ENCODE results near the gene HERC5.

HERC5 gene

GRCh38 chr4:88514557-88515511 lies 57.9 kb downstream of the HERC5 start:
- POLR2A ChIA-PET (ENCODE audit: low non-redundant PET) = no interaction called here
- CTCF ChIA-PET = interaction anchor here (0.6 to 2.2 kb wide), 10 partner anchors 7 to 488 kb away, joined by 3 to 12 read pairs (median 4); no protein-coding TSS in a partner anchor
- no peak overlapping the region for H3K27ac ChIP-seq
- TF ChIP-seq CTCF (conservative IDR thresholded peaks at IDR 0.05; ENCODE audit: low read depth) = no peak
- DNase-seq (ENCODE audit: low spot score) = no peak

- POLR2A ChIA-PET (ENCODE audit: low non-redundant PET) = no interaction called here
- CTCF ChIA-PET = interaction anchor here (0.6 to 2.2 kb wide), 4 partner anchors 61 to 483 kb away, joined by 3 to 6 read pairs (median 4); no protein-coding TSS in a partner anchor
- no peak for TF ChIP-seq CTCF (conservative IDR thresholded peaks at IDR 0.05; ENCODE audit: low read depth)
- DNase-seq (ENCODE audit: low spot score) = no peak
- H3K27ac ChIP-seq = no peak overlapping the region
These were observed 59.8 kb downstream of the HERC5 start for GRCh38 chr4:88516746-88517145.

- no peak overlapping the region for H3K27ac ChIP-seq
- no peak for TF ChIP-seq CTCF (conservative IDR thresholded peaks at IDR 0.05; ENCODE audit: low read depth)
- POLR2A ChIA-PET (ENCODE audit: low non-redundant PET) = no interaction called here
- CTCF ChIA-PET = no interaction called here
- no peak for DNase-seq (ENCODE audit: low spot score)
These were observed 60.9 kb downstream of the HERC5 start for GRCh38 chr4:88517825-88518224.

GRCh38 chr4:88518911-88519310 lies 62.0 kb downstream of the HERC5 start:
- POLR2A ChIA-PET (ENCODE audit: low non-redundant PET) = no interaction called here
- CTCF ChIA-PET = no interaction called here
- H3K27ac ChIP-seq = no peak overlapping the region
- no peak for TF ChIP-seq CTCF (conservative IDR thresholded peaks at IDR 0.05; ENCODE audit: low read depth)
- no peak for DNase-seq (ENCODE audit: low spot score)

GRCh38 chr4:88522702-88523324 lies 65.9 kb downstream of the HERC5 start:
- POLR2A ChIA-PET (ENCODE audit: low non-redundant PET) = interaction anchor here (1.0 kb wide), 1 partner anchor 239 kb away, joined by 3 read pairs; the partner anchor contains the start of gene PPM1K
- CTCF ChIA-PET = interaction anchor here (0.6 to 0.8 kb wide), 5 partner anchors 131 to 670 kb away, joined by 3 to 7 read pairs (median 4); no protein-coding TSS in a partner anchor
- DNase-seq (ENCODE audit: low spot score) = no peak
- peak overlapping the region; percentile 87 for H3K27ac ChIP-seq
- TF ChIP-seq CTCF (conservative IDR thresholded peaks at IDR 0.05; ENCODE audit: low read depth) = no peak
